GM19438 (cell line): Measurements from ENCODE around the gene CTAGE4.
"Not testable (repeated sequence)": the region's sequence is repeated elsewhere in the genome, so short reads cannot be mapped to it uniquely, and the experiment has no call there.

Experiments used
- ATAC-seq: cut with Tn5 transposase; IDR thresholded peaks from one replicate; pipeline ENCODE4 v1.9.1; 2021; ENCODE audit warnings: low read depth; ENCODE audit not compliant: unreplicated experiment

CTAGE4 gene

GRCh38 chr7:144203086-144203485 lies 19.8 kb downstream of the CTAGE4 start:
- ATAC-seq, result not testable (repeated sequence)

DNA sequence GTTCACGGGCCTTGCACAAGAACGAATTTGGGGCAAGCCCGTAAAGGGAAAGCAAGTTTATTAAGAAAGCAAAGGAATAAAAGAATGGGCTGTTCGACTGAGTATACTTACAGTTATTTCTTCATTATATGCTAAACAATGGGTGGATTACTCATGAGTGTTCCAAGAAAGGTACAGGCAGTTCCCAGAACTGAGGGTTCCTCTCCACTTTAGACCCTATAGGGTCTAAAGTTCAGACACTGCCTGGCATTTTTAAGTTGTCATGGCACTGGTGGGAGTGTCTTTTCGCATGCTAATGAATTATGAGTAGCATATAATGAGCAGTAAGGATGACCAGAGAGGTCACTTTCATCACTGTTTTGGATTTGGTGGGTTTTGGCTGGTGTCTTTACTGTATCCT lies 22.0 kb downstream of the CTAGE4 start:
- ATAC-seq, result not testable (repeated sequence)

- not testable (repeated sequence) for ATAC-seq
These were observed 33.9 kb downstream of the CTAGE4 start for GRCh38 chr7:144217200-144217599.

DNA sequence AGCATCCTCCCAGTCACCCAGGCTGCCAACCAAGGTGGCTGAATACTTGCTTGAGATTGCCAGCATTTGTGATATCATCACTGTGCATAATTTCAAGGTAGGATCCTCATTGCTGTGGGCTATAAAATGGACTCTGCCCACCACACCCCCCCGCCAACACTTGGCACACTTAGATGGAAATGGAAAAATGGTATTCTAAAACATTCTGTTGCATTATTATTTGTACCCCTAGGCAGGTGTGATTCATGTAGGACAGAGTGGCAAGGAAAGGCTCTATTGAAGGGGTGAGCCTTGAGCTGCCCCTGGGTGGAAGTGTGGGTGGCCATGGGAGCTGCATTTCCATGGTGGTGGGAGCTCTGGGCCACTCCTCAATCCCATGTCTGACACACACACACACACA lies 35.3 kb downstream of the CTAGE4 start:
- not testable (repeated sequence) for ATAC-seq

DNA sequence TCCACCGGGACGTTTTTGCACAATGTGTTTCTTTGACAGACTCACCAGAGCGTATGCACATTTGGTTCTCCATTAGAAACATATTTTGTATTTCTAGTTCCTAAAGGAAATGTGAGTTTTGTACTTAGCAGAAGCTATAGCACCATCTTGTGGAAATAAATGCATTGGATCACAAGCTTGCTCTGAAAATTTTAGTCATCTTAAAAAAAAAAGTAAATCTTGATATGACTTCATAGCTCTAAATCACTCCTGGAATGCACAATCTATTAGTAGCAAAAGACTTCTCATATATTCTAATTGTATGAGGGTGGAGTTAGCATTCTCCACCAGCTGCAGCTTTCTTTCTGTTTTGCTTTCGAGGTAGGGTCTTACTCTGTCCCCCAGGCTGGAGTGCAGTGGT lies 35.9 kb downstream of the CTAGE4 start:
- ATAC-seq, result peak; percentile 50

- not testable (repeated sequence) for ATAC-seq
These were observed 37.3 kb downstream of the CTAGE4 start for GRCh38 chr7:144220531-144220930.

DNA sequence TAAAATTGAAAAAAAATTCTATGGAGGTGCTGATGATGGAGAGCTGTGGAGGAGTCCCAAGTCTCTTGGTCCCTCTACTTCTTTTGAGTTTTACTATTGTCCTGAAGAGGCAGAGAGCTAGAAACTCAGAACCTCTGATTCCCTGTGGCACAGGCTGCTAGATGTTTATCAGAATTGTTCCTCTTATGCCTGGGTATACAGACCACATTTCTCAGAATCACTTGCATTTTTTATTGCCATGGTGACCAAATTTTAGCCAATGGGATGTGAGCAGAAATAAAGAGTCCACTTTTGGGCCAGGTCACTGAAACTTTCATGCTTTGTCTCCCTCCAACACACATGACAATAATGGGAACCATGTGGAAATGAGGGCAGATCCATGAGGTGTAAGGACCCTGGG lies 40.4 kb downstream of the CTAGE4 start:
- not testable (repeated sequence) for ATAC-seq

DNA sequence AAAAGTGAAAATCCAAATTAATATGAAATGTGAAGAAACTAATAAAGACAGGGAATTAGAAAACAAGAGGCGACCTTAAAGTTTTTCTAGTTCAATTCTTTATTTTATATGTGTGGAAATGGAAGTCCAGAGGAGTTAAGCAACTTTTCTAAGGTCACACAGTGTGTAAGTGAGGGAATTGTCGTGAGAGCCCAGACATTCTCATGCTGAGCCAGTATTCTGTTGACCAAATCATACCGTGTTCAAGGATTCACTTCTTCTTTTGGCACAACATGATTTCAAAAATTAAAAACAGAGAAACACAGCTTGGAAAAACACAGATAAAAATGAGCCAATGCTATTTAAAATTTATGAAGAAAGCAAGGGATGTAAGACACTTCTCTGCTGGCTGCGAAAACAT lies 43.6 kb downstream of the CTAGE4 start:
- ATAC-seq, result not testable (repeated sequence)

DNA sequence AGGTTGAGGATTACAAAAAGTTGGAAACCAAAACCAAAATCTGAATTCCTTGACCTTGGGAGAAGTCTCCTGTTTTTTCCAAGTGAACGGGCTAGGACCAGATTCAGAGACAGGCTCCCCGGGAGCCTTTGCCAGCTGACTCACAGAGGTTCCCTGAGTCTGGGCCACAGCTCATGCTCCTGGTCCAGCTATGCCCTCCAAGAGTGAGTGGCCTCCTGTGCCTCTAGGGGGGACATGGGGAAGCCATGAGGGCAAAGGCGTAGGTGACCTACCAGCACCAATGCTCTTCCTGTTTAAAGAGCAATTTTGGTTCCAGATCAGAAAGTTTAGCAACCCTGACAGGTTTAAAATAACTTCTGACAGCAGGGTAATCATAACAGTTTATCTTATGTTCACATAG lies 45.5 kb downstream of the CTAGE4 start:
- ATAC-seq, result not testable (repeated sequence)

DNA sequence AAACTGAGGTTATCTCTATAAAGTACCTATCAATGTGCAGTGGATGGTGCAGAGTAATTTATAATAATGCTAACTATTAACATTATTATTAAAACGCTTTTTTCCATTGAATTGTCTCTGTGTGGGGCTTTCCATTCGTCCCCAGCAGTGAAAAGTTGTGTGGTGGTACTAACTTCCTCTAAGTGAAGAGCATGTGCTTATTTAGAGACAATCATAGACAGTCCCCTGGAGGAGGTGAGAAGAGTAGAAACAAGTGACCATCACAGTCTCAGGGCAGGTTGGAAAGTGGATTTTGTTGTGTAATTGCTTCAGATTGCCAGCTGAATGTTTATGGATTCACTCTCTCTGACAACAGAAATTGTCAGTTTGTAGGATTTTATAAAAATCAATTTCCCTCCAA lies 47.8 kb downstream of the CTAGE4 start:
- ATAC-seq, result not testable (repeated sequence)

DNA sequence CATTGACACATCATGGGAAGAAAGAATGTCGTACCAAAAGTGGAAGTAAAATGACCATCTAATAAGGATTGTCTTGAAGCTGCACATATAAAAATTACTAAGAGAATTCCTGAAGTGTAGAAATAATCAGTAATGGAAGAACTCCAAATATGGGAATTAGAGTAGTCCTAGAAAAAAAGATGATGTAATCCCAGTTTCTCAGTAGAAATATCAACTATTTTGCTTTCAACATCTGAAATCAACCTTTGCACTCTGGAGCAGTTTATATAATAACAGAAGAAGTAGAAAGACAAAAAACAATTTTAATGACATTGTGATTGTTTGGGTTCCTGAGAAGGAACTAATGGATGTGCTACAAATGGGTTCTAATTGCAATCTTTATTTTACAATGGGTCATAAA lies 49.8 kb downstream of the CTAGE4 start:
- not testable (repeated sequence) for ATAC-seq
